Muscle layer of colon (tissue), 2 donors: ENCODE results near the gene ZDHHC17.

Experiments used
- H3K27ac ChIP-seq: one replicate; pipeline ENCODE4 v1.7.0; 2013; ENCODE audit warnings: low read depth, mild to moderate bottlenecking, low read length, moderate library complexity
- H3K27me3 ChIP-seq, 2 donors: one replicate each; pipeline ENCODE4 v1.7.0; 2013; ENCODE audit warnings: low read length in 2 of 2, mild to moderate bottlenecking in 2 of 2; ENCODE audit not compliant: insufficient read depth in 2 of 2, control insufficient read depth in 1 of 2
- H3K36me3 ChIP-seq: one replicate; pipeline ENCODE4 v1.7.0; 2013; ENCODE audit warnings: mild to moderate bottlenecking, low read length; ENCODE audit not compliant: insufficient read depth
- H3K4me1 ChIP-seq: one replicate; pipeline ENCODE4 v1.7.0; 2013; ENCODE audit warnings: mild to moderate bottlenecking, low read length; ENCODE audit not compliant: insufficient read depth
- H3K4me3 ChIP-seq, 2 donors: one replicate each; pipeline ENCODE4 v1.7.0; 2013; ENCODE audit warnings: low read length in 2 of 2, low read depth in 1 of 2, mild to moderate bottlenecking in 1 of 2, moderate library complexity in 1 of 2
- H3K9ac ChIP-seq: one replicate; pipeline ENCODE4 v1.7.0; 2013; ENCODE audit warnings: low read length
- H3K9me3 ChIP-seq: one replicate; pipeline ENCODE4 v1.7.0; 2013; ENCODE audit warnings: mild to moderate bottlenecking, low read length
- donor health status: abdominal sarcoma.
- donor health status: Adenocarcinoma of cecum.

The ZDHHC17 gene

GRCh38 chr12:76901628-76902380 is 137.9 kb downstream of the ZDHHC17 start:
- Histone ChIP-seq H3K27ac (no peak overlapping the region), H3K9ac (no peak overlapping the region), H3K4me1 (no peaks in the 10 kb centered on the region), H3K9me3 (no peaks in the 10 kb centered on the region), H3K4me3 (no peak overlapping the region), H3K27me3 (no peaks in the 10 kb centered on the region), H3K36me3 (no peaks in the 10 kb centered on the region)
